HG02798 (cell line): ENCODE results near the gene FAM43B.

Experiments
- ATAC-seq: cut with Tn5 transposase; IDR thresholded peaks from one replicate; pipeline ENCODE4 v1.9.1; 2021; ENCODE audit warnings: mild to moderate bottlenecking; ENCODE audit not compliant: unreplicated experiment, poor library complexity

FAM43B gene

DNA sequence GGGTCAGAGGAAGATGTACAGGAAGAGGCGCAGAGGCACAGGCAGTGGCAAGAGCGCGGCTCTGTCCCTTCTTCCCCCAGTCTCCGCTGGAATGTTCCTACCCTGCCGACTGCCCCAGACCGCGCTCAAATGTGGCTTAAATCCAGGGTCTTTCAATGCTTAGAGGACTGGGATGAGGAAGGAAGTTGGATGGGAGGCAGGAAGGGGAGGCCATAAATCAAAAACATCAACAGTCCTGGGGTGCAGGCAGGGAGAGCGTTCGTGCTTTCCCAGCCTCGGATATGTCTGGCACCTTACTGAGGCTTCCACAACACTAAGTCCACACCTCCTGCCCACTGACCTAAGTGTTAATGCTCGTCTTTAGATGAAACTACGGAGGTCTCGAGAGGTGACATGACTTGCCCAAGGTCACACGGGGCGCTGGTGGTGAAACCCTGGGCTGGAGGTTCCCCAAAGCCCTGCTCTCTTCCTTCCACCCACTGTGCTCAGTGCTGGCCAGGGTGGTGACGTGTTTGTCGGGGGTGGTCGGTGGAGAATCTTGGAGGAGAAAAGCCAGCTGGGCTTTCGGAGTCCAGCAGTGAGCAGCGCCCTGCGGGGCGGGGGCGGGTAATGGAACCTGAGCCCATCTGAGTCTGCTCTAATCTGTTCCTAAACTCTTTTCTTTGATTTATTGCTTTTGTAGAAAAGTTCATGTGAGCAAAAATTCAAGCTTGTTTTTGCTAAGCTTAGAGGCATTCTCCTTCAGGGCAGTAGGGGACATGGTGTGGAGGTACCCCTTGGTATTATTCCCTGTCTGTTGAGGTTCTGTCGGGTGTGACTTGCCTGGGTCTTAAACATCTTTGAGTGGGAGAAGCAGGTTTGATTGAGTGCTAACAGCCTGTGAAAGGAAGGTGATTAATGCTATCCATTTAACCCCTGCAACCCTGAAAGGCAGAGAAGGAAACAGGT is 37.2 kb downstream of the FAM43B start:
- no peak for ATAC-seq

DNA sequence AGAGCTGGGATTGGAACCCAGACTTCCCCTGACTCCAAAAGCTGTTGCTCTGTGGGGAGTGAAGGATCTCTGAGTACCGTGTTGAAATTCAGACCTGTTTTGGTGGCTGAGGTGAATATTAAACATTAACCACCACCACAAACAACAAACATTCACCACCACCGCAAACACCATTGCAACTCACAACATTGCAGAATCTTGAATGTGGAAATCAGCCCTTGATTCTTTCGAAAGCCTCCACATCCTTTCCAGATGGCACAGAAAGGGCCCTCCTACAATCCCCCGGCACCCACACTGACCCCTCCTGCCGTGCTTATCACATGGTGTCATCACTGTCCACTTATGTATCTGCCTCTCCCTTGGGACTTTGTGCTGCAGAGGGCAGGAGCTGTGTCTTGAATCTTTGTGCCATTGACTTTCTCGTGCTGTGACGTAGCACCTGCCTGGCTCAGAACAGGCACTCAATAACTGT is 38.0 kb downstream of the FAM43B start:
- ATAC-seq = no peak

DNA sequence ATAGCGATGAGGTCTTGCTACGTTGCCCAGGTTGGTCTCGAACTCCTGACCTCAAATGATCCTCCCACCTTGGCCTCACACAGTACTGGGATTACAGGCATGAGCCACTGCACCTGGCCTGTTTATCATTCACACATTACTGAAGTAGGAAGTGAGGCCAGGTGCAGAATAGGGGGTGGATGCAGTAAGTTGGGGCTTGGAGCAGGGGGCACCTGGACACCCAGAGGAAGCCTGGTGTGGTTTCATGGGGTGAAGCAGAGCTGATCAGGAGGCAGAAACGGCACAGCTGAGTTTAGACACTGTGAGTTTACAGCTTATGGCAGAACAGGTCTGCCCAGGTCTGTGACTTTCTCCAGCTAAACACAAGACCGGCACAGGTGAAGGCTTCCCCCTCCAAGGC is 41.4 kb downstream of the FAM43B start:
- ATAC-seq = no peak

DNA sequence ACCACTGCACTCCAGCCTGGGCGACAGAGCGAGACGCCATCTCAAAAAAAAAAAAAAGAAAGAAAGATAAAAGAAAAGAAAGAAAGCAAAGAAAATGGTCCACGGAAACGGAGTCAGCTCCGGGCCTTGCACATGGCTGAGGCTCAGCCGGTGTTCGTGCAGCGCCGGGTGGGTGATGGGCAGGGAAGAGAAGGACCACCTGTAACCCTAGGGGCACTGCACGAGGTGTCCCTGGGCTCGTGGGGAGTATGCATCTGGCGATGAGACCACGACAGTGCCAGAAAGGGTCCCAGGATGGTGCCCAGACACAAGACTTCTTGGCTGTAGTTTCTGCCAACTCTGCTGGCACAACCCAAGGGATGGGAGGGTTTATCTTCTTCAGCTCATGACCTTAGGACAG is 42.4 kb downstream of the FAM43B start:
- ATAC-seq = no peak

DNA sequence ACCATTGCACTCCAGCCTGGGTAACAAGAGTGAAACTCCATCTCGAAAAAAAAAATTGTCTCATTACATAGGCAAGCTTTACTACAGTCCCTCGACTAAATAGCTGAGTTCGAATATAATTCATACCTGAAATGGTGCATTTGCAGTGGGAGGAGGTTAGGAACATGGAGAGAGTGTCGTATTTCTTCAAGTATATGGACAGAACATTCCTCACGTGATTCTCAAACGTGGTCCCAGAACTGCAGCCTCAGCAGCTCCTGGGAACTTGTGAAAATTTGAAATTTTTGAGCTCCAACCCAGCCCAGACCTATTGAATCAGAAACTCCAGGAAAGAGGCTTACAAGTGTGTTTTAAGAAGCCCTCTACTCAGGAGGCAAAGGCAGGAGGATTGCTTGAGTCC is 43.7 kb downstream of the FAM43B start:
- ATAC-seq = no peak

DNA sequence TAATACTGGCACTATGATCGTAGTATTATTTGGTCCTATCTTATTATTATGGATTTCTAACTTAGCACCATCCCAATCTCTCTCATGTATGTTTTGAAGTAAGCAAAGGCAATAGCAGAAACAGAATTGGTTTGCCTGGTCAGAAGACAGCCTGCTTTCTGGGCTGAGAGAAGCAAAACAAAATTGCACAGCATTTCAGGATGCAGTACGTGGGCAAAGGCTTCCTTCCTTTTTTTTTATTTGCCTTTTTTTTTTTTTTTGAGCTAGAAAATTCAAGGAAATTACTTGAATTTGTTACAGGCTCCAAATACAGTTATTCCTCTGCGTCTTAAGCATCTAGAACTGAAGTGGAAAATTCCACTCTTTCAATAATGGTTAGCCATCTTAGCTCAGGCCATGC is 45.3 kb downstream of the FAM43B start:
- no peak for ATAC-seq

DNA sequence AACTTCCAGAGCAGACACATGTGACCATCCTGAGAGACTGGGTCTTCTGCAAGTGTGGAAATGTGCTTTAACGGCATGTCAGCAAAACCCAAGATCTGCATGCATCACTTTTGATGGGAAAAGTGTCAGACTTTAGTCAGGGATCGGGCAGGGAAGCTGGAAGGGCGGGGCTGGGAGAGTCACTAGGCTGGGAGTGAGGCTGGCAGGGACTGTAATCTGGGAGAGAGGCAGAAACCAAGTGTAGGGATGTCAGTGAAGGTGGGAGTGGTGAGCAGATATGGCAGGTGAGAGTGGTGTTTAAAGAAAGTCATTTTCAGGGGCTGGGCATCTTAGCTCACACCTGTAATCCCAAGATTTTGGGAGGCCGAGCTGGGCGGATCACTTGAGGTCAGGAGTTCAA is 47.8 kb downstream of the FAM43B start:
- no peak for ATAC-seq

DNA sequence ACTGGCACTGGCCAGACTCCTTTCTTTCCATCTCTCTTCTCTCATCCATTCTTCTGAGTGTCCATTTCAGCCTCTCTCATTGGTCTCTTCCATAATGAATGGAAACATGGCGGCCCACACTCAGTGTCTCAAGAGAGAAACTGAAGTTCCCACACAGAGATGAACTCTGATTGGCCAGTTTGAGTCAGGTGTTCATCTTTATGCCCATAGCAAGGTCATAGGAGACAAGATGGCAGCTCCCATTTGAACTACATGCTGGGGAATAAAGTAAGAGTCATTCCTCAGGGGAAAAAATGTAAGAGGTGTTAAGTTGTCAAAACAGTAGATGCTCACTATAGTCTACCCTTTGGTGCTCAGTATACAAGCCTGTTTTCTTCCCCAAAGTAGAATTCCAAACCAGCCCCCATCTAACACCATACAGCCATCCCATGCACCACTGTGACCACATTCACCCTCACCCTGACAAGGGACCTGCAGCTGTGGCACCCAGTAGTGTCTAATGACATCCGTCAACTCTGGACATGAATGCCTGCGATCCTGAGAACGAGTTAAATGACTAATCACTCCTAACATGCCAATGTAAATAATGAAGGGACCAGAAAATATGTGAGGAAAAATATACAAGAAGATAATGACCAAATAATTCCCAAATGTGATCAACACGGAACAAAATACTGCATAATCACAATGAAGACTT is 48.9 kb downstream of the FAM43B start:
- no peak for ATAC-seq

DNA sequence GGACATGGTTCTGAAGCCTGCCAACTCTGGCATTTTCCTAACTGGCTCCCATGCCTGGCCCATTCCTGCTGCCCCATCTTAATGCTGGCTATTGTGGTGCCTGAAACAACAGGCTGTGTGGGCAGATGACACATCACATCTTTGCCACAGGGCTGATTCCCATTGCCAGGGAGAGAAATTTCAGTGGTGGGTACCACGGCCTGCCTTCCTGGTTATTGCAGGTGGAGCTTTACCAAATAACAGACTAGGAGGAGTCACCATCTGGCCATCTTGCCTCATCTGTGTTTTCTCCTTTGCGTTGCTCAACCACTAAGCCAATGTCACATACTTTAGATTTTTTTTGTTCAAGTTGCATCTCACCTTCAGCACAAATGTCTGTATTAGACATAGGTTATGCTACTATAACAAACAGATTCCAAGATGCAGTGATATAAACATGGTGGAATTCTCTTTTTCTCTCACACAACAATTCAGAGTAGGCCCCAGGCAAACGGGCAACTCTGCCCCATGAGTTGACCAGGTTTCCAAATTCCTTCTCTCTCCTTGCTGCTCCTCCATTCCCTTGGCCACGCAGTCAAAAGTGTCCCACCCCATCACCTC is 50.6 kb downstream of the FAM43B start:
- ATAC-seq = no peak

DNA sequence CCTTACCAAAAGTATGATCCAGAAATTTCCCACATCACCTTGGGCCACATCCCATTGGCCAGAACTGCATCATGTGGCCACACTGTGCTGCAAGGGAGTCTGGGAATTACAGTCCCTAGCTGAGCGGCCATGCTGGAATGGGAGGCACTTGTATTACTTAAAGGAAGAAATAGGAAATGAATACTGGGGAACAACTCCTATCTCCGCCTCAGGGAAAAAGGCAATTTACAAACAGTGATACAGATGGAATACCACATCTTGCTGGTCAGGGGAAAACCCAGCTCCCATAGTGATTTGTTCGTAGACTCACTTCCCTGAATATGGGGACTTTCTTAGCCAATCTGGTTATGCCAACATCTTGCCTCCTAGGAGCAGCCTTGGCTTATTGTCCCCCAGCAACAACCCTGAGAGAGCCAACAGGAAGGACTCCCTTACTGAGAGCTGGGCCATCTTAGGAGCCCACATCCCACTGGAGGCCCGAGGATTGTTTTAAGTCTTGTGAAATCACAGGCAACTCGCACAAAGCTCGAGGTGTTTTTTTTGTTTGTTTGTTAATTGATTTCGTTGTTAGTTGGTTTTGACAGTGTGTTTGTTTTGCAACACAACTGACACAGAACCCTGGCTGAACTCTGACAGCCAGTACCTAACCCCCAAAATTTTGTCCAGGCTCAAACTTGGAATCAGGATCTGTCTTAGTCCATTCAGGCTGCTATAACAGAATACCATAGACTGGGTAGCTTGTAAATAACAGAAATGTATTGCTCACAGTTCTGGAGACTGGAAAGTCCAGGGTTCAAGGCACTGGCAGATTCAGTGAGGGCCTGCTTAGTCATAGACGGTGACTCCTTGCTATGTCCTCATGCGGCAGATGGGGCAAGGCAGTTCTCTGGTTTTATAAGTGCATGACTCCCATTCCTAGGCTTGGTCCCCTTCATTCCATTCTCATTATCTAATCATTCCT is 51.4 kb downstream of the FAM43B start:
- ATAC-seq = no peak
